B cell (primary cell): Measurements from ENCODE around the gene CAMK2D. TPM values are rescaled to one million over a fixed set of nuclear protein-coding genes. Genes with fewer than 3 reads are reported as not detected.

Experiments
- ATAC-seq: fragments of 200-7000 bp; cut with Tn5 transposase; one replicate; pipeline ENCODE4 v1.10.0; 2021; ENCODE audit warnings: low read depth, mild to moderate bottlenecking, moderate number of reproducible peaks, moderate library complexity
- CTCF ChIA-PET: fragments of 350-600 bp; sonication (Branson Sonifier 250); formaldehyde crosslinking; loops from one replicate; lab custom pipeline; 2021; ENCODE audit warnings: antibody characterized with exemption, inconsistent platforms; lab: Charles Lee
- POLR2A ChIA-PET: fragments of 350-600 bp; sonication (Branson Sonifier 250); formaldehyde crosslinking; loops from one replicate; lab custom pipeline; 2021; ENCODE audit warnings: antibody characterized with exemption; lab: Charles Lee
- DNase-seq: peaks from one replicate; pipeline ENCODE4 v3.0.0; 2013
- H2AFZ ChIP-seq: 2 replicates; pipeline ENCODE4 v1.6.1; 2012; ENCODE audit warnings: mild to moderate bottlenecking, low read depth, low read length; ENCODE audit not compliant: insufficient read depth, poor library complexity, severe bottlenecking
- H3K27ac ChIP-seq, 2 donors: 1 replicate in 1 of 2; 2 replicates in 1 of 2; pipeline ENCODE4 v1.5.1; 2012 to 2013; ENCODE audit warnings: low read length in 2 of 2, mild to moderate bottlenecking in 2 of 2, moderate library complexity in 1 of 2
- H3K27me3 ChIP-seq, 4 experiments: fragments of 200-600 bp in 1 of 4; sonication (generic) in 1 of 4; replicated peaks in 1 of 4; 1 replicate in 2 of 4; 2 replicates in 2 of 4; pipeline versions ENCODE4 v1.6.1 to v1.7.0; 2013 to 2016; ENCODE audit warnings: low read length in 3 of 4, mild to moderate bottlenecking in 2 of 4, mixed read lengths in 1 of 4, moderate library complexity in 1 of 4; ENCODE audit not compliant: insufficient read depth in 4 of 4, control insufficient read depth in 3 of 4; ENCODE audit errors: control extremely low read depth in 1 of 4
- H3K36me3 ChIP-seq, 2 experiments: replicated peaks in 1 of 2; 1 replicate in 1 of 2; 2 replicates in 1 of 2; pipeline versions ENCODE4 v1.6.1 to v1.7.1; 2013; ENCODE audit warnings: low read length in 1 of 2; ENCODE audit not compliant: insufficient read depth in 2 of 2, control insufficient read depth in 1 of 2; ENCODE audit errors: control extremely low read depth in 1 of 2, extremely low read depth in 1 of 2
- H3K4me1 ChIP-seq, 2 donors: fragments of 200-600 bp in 1 of 2; sonication (generic) in 1 of 2; 1 replicate in 1 of 2; 2 replicates in 1 of 2; pipeline versions ENCODE4 v1.5.1 to v1.6.1; 2013 to 2017; ENCODE audit warnings: low read length in 2 of 2; ENCODE audit not compliant: control insufficient read depth in 2 of 2, insufficient read depth in 2 of 2
- H3K4me2 ChIP-seq: replicated peaks from 2 replicates; pipeline ENCODE3; 2012; ENCODE audit warnings: mild to moderate bottlenecking, low read depth, low read length; ENCODE audit not compliant: poor library complexity, severe bottlenecking
- H3K4me3 ChIP-seq, 5 experiments: fragments of 200-600 bp in 1 of 5; sonication (generic) in 1 of 5; 1 replicate in 3 of 5; 2 replicates in 2 of 5; pipeline versions ENCODE4 v1.5.1 to v1.7.0; 2011 to 2016; ENCODE audit warnings: low read length in 4 of 5, mild to moderate bottlenecking in 4 of 5, low read depth in 2 of 5, control low read depth in 1 of 5, moderate library complexity in 1 of 5; ENCODE audit not compliant: insufficient read depth in 1 of 5; ENCODE audit errors: control extremely low read depth in 1 of 5, extremely low read depth in 1 of 5
- H3K79me2 ChIP-seq: fragments of 200-600 bp; sonication (generic); one replicate; pipeline ENCODE4 v1.6.0; 2016; ENCODE audit warnings: low read length; ENCODE audit not compliant: control insufficient read depth, insufficient read depth
- H3K9ac ChIP-seq: fragments of 200-600 bp; sonication (generic); 2 replicates; pipeline ENCODE4 v1.6.1; 2017; ENCODE audit warnings: mild to moderate bottlenecking, low read length, moderate library complexity
- H3K9me3 ChIP-seq, 3 donors: one replicate each; pipeline versions ENCODE4 v1.6.1 to v1.7.1; 2013; ENCODE audit warnings: low read length in 2 of 3; ENCODE audit not compliant: control insufficient read depth in 2 of 3, insufficient read depth in 1 of 3; ENCODE audit errors: control extremely low read depth in 1 of 3
- H4K20me1 ChIP-seq: 2 replicates; pipeline ENCODE4 v1.6.0; 2012; ENCODE audit warnings: mild to moderate bottlenecking, low read length; ENCODE audit not compliant: insufficient read depth, control insufficient read depth, poor library complexity, severe bottlenecking
- H3K27ac Mint-ChIP-seq: one replicate; pipeline ENCODE4 v1.8.0; 2021; ENCODE audit warnings: mixed read lengths
- H3K27me3 Mint-ChIP-seq: one replicate; pipeline ENCODE4 v1.8.0; 2021; ENCODE audit warnings: mixed read lengths
- H3K4me1 Mint-ChIP-seq: one replicate; pipeline ENCODE4 v1.8.0; 2021; ENCODE audit warnings: mixed read lengths
- H3K4me3 Mint-ChIP-seq: one replicate; pipeline ENCODE4 v1.8.0; 2021; ENCODE audit warnings: mixed read lengths
- H3K9me3 Mint-ChIP-seq: one replicate; pipeline ENCODE4 v1.8.0; 2022; ENCODE audit warnings: mixed read lengths; ENCODE audit not compliant: insufficient read depth
- EZH2 ChIP-seq: IDR thresholded peaks from 2 replicates; pipeline ENCODE4 v1.6.1; 2012; ENCODE audit warnings: borderline replicate concordance, low read depth, mild to moderate bottlenecking, moderate library complexity, low read length; ENCODE audit not compliant: insufficient read depth, poor library complexity, severe bottlenecking
- WGBS: methylation state at CpG from one replicate; pipeline ENCODE4 v1.1.5; 2013; ENCODE audit warnings: missing lambda C conversion rate; ENCODE audit not compliant: insufficient coverage; 5-methylcytosine and 5-hydroxymethylcytosine counted together
- intact Hi-C: fragments of 100-400 bp; cut with micrococcal nuclease; formaldehyde crosslinking; loops from one replicate; pipeline ENCODE4 v1.10.0; 2022
- polyA plus RNA-seq: library from polyadenylated mRNA; depleted of rRNA; stranded (reverse); fragments of >200 nt; gene quantifications from 2 replicates; pipeline ENCODE4 v1.2.3, GENCODE V29; 2012
- total RNA-seq, 2 donors: library from RNA; stranded (reverse); fragments of 120-200 nt in 1 of 2; gene quantifications; 1 replicate in 1 of 2; 2 replicates in 1 of 2; pipeline versions ENCODE4 v1.2.3 to v1.2.4, GENCODE V29; 2013 to 2022
- TF ChIP-seq, protein P1 (sequence below): fragments of 200-600 bp; IDR thresholded peaks from one replicate; pipeline ENCODE4 v1.8.0; 2022; ENCODE audit warnings: antibody characterized with exemption, mild to moderate bottlenecking

Gene CAMK2D
- total and polyA plus RNA-seq, 2 donors (not counting 1 experiment from before 2014, with no cell fraction given): 26.3 to 57.0 TPM

DNA sequence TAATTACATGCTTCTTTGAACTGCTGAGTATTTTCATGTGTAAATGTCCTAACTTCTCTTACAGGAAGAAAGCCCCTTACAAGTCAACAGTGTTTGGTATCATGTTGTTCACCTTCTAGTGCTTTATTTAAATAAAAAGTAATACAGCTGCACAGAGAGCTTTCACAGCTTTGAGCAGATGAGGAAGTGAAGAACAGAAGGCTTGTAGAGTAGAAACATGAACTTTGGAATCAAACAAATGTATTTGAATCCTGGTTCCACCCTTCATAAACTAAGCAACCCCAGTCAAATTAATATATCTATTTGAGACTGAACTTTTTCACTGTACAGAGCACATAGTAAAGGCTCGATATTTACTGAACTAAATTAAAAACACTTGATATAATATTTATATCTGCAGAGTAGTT, 120.5 kb downstream of the CAMK2D start:
- H3K4me1 Mint-ChIP-seq: peaks cover 81% of the 10 kb centered on the region
- ChIA-PET POLR2A (interaction anchor here (0.9 to 1.1 kb wide), 2 partner anchors 67 to 76 kb away, joined by 3 read pairs; no protein-coding TSS in a partner anchor), CTCF (interaction anchor here (1.6 to 2.9 kb wide), 2 partner anchors 15 to 93 kb away, joined by 3 to 13 read pairs; no protein-coding TSS in a partner anchor)
- DNase-seq (peak; percentile 59), ATAC-seq (peak; percentile 59)
- no peaks in the 10 kb centered on the region for H3K36me3 ChIP-seq
- TF ChIP-seq, protein P1, sequence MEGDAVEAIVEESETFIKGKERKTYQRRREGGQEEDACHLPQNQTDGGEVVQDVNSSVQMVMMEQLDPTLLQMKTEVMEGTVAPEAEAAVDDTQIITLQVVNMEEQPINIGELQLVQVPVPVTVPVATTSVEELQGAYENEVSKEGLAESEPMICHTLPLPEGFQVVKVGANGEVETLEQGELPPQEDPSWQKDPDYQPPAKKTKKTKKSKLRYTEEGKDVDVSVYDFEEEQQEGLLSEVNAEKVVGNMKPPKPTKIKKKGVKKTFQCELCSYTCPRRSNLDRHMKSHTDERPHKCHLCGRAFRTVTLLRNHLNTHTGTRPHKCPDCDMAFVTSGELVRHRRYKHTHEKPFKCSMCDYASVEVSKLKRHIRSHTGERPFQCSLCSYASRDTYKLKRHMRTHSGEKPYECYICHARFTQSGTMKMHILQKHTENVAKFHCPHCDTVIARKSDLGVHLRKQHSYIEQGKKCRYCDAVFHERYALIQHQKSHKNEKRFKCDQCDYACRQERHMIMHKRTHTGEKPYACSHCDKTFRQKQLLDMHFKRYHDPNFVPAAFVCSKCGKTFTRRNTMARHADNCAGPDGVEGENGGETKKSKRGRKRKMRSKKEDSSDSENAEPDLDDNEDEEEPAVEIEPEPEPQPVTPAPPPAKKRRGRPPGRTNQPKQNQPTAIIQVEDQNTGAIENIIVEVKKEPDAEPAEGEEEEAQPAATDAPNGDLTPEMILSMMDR: no peak
- peak overlapping the region; percentile 10 for H3K9ac ChIP-seq
- H3K27ac ChIP-seq: peak overlapping the region; percentile 44 to 61
- H3K4me1 ChIP-seq: peaks cover 74 to 85% of the 10 kb centered on the region in 2 donors
- H3K79me2 ChIP-seq: peaks cover 62% of the 10 kb centered on the region
- peak overlapping the region; percentile 93 for H3K27ac Mint-ChIP-seq
- intact Hi-C loops: loop anchor here (1.0 to 5.0 kb wide), 5 partner anchors 14 to 121 kb away; no protein-coding TSS in a partner anchor
- H3K27me3 ChIP-seq: no peaks in the 10 kb centered on the region
- H3K4me3 Mint-ChIP-seq: peak overlapping the region; percentile 68
- peaks cover 0 to 7% (median 4%) of the 10 kb centered on the region in 3 donors for H3K9me3 ChIP-seq
- no peaks in the 10 kb centered on the region for H4K20me1 ChIP-seq
- WGBS: no CpG with 5 or more reads among the region's 1 CpG
- H3K27me3 Mint-ChIP-seq: no peaks in the 10 kb centered on the region
- peak overlapping the region in 2 of 5 experiments; percentile 35 to 38 for H3K4me3 ChIP-seq
- no peaks in the 10 kb centered on the region for H3K9me3 Mint-ChIP-seq
- H2AFZ ChIP-seq: no peak overlapping the region
- peak overlapping the region; percentile 67 for H3K4me2 ChIP-seq

DNA sequence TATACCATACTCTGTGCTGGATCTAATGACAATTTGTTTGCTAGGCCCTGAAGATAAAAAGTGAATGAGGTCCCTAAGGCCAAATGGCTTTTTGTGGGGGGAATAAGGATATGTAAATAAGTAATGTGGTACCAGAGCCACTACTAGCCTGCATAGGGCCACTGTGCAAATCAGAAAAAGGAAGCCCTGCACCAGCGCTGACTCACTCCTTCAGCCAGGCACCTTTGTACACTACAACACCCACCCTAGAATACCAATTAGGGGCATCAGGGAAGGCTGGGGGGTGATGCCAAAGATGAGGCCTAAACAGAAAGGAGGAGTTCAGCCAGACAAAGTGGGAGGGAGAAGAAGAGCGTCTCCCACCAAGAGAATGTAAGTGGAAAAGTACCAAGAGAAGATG, 122.2 kb downstream of the CAMK2D start:
- H3K4me1 Mint-ChIP-seq: peaks cover 77% of the 10 kb centered on the region
- TF ChIP-seq, protein P1: no peak
- TF ChIP-seq EZH2: no peak
- H3K4me1 ChIP-seq: peaks cover 78 to 88% of the 10 kb centered on the region in 2 donors
- H3K9ac ChIP-seq: peak overlapping the region; percentile 15
- intact Hi-C loops: loop anchor here (5.0 kb wide), 2 partner anchors 253 to 268 kb away; no protein-coding TSS in a partner anchor
- ATAC-seq: peak; percentile 42
- no peaks in the 10 kb centered on the region for H3K27me3 Mint-ChIP-seq
- ChIA-PET CTCF (interaction anchor here (1.2 to 1.9 kb wide), 3 partner anchors 10 to 75 kb away, joined by 3 to 7 read pairs (median 3); no protein-coding TSS in a partner anchor), POLR2A (interaction anchor here (1.4 kb wide), 1 partner anchor 75 kb away, joined by 5 read pairs; no protein-coding TSS in a partner anchor)
- peaks cover 61% of the 10 kb centered on the region for H3K79me2 ChIP-seq
- H4K20me1 ChIP-seq: no peaks in the 10 kb centered on the region
- no peaks in the 10 kb centered on the region for H3K27me3 ChIP-seq
- 100% methylated on average over 1 of the region's 2 CpGs for WGBS
- peak overlapping the region; percentile 67 for H3K4me2 ChIP-seq
- H3K27ac ChIP-seq: peak overlapping the region; percentile 26 to 61
- no peak overlapping the region for H2AFZ ChIP-seq
- no peaks in the 10 kb centered on the region for H3K9me3 Mint-ChIP-seq
- DNase-seq: no peak
- H3K4me3 ChIP-seq: peak overlapping the region in 1 of 5 experiments; percentile 3
- H3K36me3 ChIP-seq: no peaks in the 10 kb centered on the region
- peak overlapping the region; percentile 93 for H3K27ac Mint-ChIP-seq
- H3K9me3 ChIP-seq: peaks cover 0 to 7% (median 6%) of the 10 kb centered on the region in 3 donors
- peak overlapping the region; percentile 68 for H3K4me3 Mint-ChIP-seq
